DMS 273 treated with DMSO at 0.1 percent for 48 hours (cell line): ENCODE measurements around the gene SYT11.
"Not testable (repeated sequence)": the region's sequence is repeated elsewhere in the genome, so short reads cannot be mapped to it uniquely, and the experiment has no call there.

Source experiments
- DNase-seq: peaks from one replicate; lab custom pipeline; 2025; lab: John Stamatoyannopoulos, UW

SYT11 gene

GRCh38 chr1:155899683-155900082, 40.3 kb downstream of the SYT11 start:
- no peak for DNase-seq

DNA sequence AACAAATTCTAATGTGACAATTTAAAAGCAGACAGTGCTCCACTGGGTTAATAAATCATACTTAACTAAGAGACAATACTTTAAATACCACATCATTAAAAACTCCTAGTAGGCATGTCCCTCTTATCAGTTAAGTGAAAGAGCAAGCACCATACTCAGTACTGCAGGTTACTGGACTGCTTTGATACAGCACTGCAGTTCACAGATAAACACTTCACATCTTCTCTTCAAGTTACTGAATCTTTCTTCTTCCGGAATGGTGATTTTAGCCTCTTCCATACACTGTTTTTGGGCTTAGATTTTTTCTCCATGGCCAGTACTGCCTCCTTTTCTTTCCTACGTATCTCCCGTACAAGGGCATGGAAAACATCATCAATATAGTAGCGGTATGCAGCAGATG, 40.8 kb downstream of the SYT11 start:
- no peak for DNase-seq

DNA sequence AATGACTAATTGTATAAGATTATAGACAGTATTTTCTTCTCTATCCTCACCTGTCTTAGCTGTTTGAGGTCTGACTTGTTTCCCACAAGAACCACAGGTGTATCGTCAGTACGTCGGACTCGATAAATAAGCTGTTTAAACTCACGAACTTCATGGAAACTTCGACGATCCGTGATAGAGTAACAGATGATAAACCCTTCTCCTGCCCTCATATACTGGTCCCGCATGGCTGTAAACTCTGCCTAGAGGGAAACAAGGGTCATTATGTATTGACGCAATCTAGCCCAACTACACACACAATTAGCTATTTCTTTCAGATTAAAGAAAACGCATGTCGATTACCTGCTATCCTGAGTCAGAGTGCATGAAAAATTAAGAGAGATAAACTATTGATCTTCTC, 44.9 kb downstream of the SYT11 start:
- no peak for DNase-seq

GRCh38 chr1:155909894-155910293, 50.5 kb downstream of the SYT11 start:
- DNase-seq: no peak

DNA sequence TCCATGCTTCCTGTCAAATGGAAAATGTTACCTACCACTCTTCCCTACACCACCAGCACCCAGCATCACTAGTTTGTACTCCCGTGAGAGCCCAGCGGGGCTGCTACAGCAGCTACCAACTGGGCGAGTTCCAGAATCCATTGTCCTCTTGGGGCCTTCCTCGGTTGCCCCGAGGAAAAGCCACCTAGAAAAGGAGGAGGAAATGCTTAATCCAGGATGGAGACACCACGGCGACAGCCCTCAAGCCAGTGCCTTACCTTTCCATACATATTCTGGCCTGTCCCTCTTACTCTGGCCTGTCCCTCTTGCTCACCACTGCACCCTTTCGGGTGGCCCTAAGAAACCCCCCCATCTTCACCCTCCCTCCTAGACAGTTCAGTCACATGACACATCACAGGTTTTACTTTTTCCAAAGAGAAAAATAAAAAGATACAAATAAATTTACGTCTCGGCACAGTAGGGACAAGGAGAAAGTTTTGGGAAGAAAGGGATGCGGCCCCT, 51.3 kb downstream of the SYT11 start:
- DNase-seq: no peak

DNA sequence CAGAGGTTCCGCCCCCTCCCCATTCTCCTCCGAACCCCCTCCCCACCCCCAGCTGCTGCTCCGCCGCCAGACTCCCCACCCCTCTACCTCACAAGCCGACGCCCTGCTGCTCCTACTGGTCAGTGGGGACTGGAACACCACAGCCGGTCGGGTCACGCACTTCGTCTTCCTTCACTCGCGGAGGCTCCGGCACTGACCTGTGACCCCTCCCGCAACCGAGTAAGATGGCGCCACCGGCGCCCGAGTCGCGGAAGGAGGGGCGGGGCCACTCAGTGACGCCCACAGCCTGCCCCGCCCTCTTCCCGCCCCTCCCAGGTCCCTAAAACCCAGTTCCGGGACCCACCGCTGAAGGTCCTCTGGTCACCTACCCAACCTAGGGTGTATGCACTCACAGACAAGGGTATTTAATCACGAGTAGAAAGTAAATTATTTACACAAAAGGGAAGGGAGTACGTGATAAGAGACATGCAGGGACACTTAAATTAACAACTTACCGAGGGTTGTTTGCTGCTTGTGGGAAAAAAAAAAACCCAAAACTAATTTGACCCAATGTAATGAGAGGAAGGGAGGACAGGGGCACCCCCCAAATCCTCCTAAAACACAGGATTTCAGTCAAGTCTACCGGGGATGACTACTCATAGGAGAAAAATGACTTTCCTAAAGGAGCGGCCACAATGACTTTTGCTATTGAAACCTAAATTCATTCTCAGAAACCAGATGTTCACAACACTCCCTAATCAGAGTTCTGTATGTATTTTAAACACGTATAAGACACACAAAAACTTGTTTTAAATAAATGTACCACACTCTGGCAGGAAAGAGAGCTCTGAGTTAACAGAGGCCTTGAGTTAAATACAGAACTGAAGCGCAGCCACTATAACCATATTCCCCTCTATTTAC, 52.0 kb downstream of the SYT11 start, which contains the start of gene RIT1:
Gene RIT1, minus strand, starts transcription at position 194 of the 900 bp plus-strand sequence. CDS start 588 bp downstream, outside the sequence.
- peak; percentile 62 for DNase-seq

DNA sequence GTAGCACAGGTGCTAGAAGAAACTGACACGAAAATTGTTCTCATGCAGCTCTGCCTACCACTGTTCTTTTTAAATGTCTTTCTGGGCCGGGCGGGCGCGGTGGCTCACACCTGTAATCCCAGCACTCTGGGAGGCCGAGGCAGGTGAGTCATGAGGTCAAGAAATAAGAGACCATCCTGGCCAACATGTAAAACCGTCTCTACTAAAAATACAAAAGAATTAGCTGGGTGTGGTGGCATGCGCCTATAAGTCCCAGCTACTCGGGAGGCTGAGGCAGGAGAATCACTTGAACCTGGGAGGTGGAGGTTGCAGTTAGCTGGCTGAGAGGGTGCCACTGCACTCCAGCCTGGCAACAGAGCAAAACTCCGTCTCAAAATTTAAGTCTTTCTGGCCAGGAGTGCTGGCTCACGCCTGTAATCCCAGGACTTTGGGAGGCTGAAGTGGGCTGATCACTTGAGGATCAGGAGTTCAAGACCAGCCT, 52.7 kb downstream of the SYT11 start:
- DNase-seq: no peak

DNA sequence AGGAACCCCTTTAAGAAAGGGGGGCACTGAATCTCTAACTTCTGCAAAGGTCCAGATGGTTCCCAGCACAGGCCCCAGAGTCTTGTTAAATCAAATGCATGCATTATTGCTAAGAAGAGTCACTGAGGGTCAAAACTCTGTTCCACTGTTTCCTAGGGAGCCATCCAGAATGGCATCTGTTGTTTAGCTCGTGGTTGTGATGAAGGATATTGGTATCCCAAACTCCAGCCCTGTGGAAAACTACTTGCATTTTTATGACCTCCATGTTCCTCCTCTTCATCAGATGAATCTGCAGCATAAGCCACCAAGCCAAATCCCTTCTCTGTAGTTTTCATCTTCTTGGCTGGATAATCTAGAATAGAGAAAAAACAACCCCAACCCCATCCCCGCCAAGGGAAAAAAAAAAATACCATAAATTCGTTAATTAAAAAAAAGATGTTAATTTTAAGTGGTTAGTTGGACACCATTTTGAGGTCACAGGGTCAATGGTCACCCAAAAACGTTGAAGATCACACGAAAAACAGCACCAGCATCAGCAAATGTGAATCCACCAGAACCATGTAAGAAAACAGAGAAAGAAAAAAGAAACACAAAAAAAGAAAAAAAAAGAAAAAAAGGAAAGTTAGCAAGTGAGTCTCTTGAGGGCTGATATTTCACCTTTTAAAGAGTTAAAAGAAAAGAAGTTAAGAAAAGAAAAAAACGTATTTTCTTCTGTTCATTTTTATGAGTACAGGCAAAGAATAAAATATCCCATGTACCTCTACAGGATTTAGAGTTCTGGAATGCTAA, 54.8 kb downstream of the SYT11 start:
- no peak for DNase-seq

- no peak for DNase-seq
Measured at GRCh38 chr1:155918660-155919059, 59.3 kb downstream of the SYT11 start.

DNA sequence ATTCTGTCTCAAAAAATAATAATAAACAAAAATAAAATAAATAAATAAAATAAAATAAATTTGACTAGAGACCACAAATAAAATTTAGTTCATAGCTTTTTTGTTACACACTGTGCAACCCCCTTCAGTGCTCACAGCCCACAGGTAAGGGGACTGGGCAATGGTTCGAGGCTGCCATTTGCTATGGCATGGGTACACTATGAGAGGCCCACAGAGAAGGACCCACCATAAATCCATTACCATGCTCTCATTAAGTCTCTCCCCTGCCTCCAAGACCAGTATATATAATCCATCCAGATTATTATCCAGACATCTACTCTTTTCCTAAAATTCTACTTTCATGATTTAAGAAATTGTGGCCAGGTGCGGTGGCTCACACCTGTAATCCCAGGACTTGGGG, 60.4 kb downstream of the SYT11 start:
- DNase-seq: no peak

- DNase-seq: no peak
Measured at GRCh38 chr1:155920717-155921116, 61.4 kb downstream of the SYT11 start.

- DNase-seq: no peak
Measured at GRCh38 chr1:155925506-155925905, 66.1 kb downstream of the SYT11 start.

DNA sequence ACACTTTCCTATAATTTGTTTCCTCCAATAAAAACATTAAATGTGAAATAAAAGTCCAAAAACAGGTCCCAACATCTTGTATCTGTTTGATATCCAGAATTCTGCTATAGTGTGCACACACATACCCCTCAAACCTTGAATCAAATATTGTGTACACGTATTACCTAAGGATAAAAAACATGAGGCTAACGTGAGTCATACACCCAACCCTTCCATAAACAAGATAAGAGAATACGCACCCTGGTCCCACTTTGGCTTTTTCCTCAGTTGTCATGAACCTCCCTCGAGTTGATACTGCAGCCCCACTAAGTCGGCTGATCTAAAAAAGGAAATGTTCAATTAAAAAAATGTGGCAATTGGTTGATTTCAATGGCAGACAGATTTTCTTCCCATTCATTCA, 69.7 kb downstream of the SYT11 start:
- DNase-seq: no peak

GRCh38 chr1:155930725-155931124, 71.4 kb downstream of the SYT11 start:
- not testable (repeated sequence) for DNase-seq

GRCh38 chr1:155931332-155932038, 72.1 kb downstream of the SYT11 start:
- no peak for DNase-seq

DNA sequence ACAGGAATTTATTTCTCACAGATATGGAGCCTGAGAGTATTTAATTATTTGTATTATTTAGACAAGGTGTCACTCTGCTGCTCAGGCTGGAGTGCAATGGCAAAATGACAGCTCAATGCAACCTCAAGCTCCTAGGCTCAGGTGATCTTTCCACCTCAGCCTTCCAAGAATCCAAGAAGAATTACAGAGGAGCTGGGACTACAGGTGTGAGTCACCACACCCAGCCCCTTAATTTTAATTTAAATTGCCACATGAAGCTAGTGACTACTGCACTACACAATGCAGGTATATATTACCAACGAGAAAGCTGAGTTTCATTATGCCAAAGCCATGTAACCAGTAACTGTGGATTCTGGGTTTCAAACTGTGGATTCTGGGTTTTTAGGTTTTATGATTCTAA, 72.7 kb downstream of the SYT11 start:
- DNase-seq: no peak

DNA sequence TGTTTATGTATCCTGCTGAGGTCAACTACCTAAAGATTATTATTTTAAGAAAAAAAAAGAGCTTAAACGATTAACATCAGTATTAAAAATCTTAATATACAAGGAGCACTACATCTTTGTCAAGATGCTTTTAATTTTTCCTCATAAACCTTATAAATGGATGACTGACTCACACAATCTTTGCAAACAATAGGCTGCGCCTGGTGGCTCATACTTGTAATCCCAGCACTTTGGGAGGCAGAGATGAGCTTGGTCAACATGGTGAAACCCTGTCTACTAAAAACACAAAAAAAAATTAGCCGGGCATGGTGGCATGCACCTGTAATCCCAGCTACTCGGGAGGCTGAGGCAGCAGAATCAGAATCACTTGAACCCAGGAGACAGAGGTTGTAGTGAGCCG, 73.1 kb downstream of the SYT11 start:
- no peak for DNase-seq

GRCh38 chr1:155933591-155934096, 74.3 kb downstream of the SYT11 start:
- DNase-seq: no peak

GRCh38 chr1:155934097-155934935, 74.9 kb downstream of the SYT11 start, which contains the start of gene KHDC4:
KHDC4 (minus strand) TSS chr1:155934413; CDS start chr1:155934373, 40 bp downstream.
- DNase-seq: peak; percentile 97
